Measurements from ENCODE around the gene GAS2. TPM values are rescaled to one million over a fixed set of nuclear protein-coding genes. Genes with fewer than 3 reads are reported as not detected.

Gene GAS2
- total and polyA plus RNA-seq, 9 of the 15 experiments (the other 6 are each of a cell fraction or from before 2014, with no cell fraction given) = 0.77 to 1.9 (median 1.1) TPM

DNA sequence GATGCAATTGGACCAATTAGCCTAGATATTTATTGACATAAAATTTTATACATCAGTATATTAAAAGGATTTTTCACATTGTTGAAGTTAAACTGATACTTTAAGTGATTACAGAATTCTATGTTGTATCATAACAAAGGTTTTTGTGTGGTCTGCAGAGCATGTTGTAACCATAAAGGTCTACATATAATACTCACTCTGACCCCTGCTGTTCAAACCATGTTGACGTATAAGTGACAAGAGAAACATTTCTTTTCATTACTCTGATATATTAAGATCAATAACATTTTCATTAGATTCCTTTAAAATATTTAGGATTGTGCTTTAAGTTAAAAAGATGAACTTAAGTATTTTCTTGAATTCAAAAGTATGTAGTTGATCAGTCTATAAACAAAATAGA, 63.9 kb downstream of the GAS2 start:
- in situ Hi-C loops (cut with MboI) = no loop called here
- H2AFZ ChIP-seq (ENCODE audit: low read depth, low read length) = no peak overlapping the region
- H3K79me2 ChIP-seq (ENCODE audit: control insufficient read depth, insufficient read depth, low read length) = no peaks in the 10 kb centered on the region
- ChIA-PET POLR2A (no interaction called here), CTCF (ENCODE audit: low intra/inter-chr PET ratio) (interaction anchor here (1.6 kb wide), 1 partner anchor 59 kb away, joined by 7 read pairs; no protein-coding TSS in a partner anchor)
- no peaks in the 10 kb centered on the region for H4K20me1 ChIP-seq (replicated peaks; ENCODE audit: control insufficient read depth, insufficient read depth, low read length)
- ATAC-seq = no peak
- no peak overlapping the region for H3K4me2 ChIP-seq (ENCODE audit: insufficient read depth, low read length)
- H3K27ac ChIP-seq (ENCODE audit: extremely low read depth, low read depth, low read length) = no peak overlapping the region
- no peaks in the 10 kb centered on the region for H3K9me3 ChIP-seq (replicated peaks; ENCODE audit: control insufficient read depth, insufficient read depth, low read depth, low read length)
- no peak for DNase-seq (ENCODE audit: extremely low read depth in 1 of 4, low spot score in 3 of 4)
- no peak overlapping the region for H3K4me3 ChIP-seq
- H3K36me3 ChIP-seq (ENCODE audit: control insufficient read depth, insufficient read depth, low read length) = no peaks in the 10 kb centered on the region
- no peaks in the 10 kb centered on the region for H3K9me1 ChIP-seq (ENCODE audit: control insufficient read depth, insufficient read depth, low read length)
- WGBS (ENCODE audit: insufficient coverage, low coverage, missing lambda C conversion rate) = 0% methylated on average over 1 of the region's 1 CpG
- intact Hi-C loops (cut with micrococcal nuclease) = no loop called here
- TF ChIP-seq, protein P1, sequence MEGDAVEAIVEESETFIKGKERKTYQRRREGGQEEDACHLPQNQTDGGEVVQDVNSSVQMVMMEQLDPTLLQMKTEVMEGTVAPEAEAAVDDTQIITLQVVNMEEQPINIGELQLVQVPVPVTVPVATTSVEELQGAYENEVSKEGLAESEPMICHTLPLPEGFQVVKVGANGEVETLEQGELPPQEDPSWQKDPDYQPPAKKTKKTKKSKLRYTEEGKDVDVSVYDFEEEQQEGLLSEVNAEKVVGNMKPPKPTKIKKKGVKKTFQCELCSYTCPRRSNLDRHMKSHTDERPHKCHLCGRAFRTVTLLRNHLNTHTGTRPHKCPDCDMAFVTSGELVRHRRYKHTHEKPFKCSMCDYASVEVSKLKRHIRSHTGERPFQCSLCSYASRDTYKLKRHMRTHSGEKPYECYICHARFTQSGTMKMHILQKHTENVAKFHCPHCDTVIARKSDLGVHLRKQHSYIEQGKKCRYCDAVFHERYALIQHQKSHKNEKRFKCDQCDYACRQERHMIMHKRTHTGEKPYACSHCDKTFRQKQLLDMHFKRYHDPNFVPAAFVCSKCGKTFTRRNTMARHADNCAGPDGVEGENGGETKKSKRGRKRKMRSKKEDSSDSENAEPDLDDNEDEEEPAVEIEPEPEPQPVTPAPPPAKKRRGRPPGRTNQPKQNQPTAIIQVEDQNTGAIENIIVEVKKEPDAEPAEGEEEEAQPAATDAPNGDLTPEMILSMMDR (IDR thresholded peaks at IDR 0.05 in 2 of 3, conservative IDR thresholded peaks at IDR 0.05 in 1 of 3; ENCODE audit: insufficient read depth in 2 of 3, low read depth in 1 of 3, low read length in 3 of 3) = 0 out of 6 replicates have a peak, but pooled peaks of 1 of the 3 experiments have one; percentile 12
- TF ChIP-seq RAD21 (CRISPR knock-in tag; conservative IDR thresholded peaks at IDR 0.05 in 1 of 2, IDR thresholded peaks at IDR 0.05 in 1 of 2) (peak in 1 of 2 experiments; percentile 16; a peak in 1 of 4 replicates), ZNF12 (CRISPR knock-in tag; IDR thresholded peaks at IDR 0.05) (no peak), ZNF76 (CRISPR knock-in tag; IDR thresholded peaks at IDR 0.05; ENCODE audit: borderline replicate concordance) (no peak)
- no TSS peak for BruUV-seq (replicated peaks)
- H3K27me3 ChIP-seq (ENCODE audit: control insufficient read depth in 2 of 2, insufficient read depth in 2 of 2, low read length in 2 of 2) = no peaks in the 10 kb centered on the region
- H3K4me1 ChIP-seq (replicated peaks in 1 of 2; ENCODE audit: control insufficient read depth in 2 of 2, insufficient read depth in 2 of 2, low read length in 2 of 2) = no peaks in the 10 kb centered on the region
- no peak for FAIRE-seq
- no peak overlapping the region for H3K9ac ChIP-seq (ENCODE audit: insufficient read depth in 1 of 2, low read depth in 2 of 2, low read length in 2 of 2)

All from K562 (cell line).